ENCODE measurements around the gene C1orf232.

DNA sequence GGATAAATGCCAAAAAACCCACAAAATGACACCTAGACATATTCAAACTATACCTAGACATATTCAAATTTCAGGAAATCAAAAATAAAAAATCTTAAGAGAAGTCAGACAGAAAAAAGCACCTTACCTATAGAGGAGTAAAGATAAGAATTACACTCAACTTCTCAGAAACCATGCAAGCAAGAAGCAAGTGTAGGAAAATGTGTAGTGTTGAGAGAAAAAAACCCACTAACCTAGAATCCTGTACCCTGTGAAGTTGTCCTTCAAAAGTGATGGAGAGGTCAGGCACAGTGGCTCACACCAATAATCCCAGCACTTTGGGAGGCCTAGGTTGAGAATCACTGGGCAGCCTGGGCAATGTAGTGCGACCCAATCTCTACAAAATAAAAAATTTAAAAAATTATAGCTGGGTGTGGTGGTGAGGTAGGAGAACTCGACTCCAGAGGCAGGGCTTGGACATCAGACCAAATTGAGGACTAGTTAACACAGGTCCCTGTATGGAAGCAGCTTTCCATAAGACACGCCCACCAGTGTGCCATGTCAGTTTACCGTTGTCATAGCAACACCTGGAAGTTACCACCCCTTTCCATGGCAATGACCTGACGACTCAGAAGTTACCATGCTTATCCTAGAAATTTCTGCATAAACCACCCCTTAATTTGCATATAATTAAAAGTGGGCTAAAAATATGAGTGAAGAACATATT, 36.5 kb downstream of the C1orf232 start:
- TF ChIP-seq, protein P1, sequence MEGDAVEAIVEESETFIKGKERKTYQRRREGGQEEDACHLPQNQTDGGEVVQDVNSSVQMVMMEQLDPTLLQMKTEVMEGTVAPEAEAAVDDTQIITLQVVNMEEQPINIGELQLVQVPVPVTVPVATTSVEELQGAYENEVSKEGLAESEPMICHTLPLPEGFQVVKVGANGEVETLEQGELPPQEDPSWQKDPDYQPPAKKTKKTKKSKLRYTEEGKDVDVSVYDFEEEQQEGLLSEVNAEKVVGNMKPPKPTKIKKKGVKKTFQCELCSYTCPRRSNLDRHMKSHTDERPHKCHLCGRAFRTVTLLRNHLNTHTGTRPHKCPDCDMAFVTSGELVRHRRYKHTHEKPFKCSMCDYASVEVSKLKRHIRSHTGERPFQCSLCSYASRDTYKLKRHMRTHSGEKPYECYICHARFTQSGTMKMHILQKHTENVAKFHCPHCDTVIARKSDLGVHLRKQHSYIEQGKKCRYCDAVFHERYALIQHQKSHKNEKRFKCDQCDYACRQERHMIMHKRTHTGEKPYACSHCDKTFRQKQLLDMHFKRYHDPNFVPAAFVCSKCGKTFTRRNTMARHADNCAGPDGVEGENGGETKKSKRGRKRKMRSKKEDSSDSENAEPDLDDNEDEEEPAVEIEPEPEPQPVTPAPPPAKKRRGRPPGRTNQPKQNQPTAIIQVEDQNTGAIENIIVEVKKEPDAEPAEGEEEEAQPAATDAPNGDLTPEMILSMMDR (IDR thresholded peaks at IDR 0.05) = no peak
- TF ChIP-seq EZH2 (IDR thresholded peaks at IDR 0.05; ENCODE audit: borderline replicate concordance, insufficient read depth, low read depth, low read length, poor library complexity, severe bottlenecking) = no peak

Measured in B cell (primary cell).